GM19240 (cell line): ENCODE results near the gene FGF7.
"Not testable (repeated sequence)": the region's sequence is repeated elsewhere in the genome, so short reads cannot be mapped to it uniquely, and the experiment has no call there.

Experiments
- DNase-seq: peaks from one replicate; pipeline ENCODE4 v3.0.0; 2011; ENCODE audit warnings: low spot score; ENCODE audit not compliant: insufficient read length

Gene FGF7

DNA sequence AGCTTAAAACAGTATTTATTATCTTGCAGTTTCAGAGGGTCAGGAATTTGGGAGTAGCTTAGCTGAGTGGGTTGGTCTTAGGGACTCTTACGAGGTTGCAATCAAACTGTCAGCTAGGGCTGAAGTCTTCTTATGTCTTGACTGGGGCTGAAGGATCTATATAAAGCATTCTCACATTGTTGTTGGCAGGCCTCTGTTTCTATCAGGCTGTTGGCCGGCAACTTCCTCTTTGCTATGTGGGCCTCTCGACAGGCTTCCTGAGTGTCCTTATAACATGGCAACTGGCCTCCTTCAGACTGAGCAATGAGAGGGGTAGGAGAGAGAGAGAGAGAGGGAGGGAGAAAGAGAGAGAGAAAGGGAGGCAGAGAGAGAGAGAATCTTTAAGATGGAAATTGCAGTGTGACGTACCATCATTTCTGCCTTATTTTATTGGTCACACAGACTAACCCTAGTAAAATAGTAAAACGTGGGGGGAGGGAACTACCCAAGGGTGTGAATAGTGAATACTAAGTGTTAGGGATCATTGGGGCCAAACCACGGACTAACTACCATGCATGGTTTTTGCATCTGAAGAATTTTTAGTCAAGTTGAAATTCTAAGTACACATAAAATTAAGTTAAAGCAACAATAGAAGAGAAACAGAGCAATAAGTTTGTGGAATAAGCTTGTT lies 16.1 kb downstream of the FGF7 start:
- DNase-seq: no peak

DNA sequence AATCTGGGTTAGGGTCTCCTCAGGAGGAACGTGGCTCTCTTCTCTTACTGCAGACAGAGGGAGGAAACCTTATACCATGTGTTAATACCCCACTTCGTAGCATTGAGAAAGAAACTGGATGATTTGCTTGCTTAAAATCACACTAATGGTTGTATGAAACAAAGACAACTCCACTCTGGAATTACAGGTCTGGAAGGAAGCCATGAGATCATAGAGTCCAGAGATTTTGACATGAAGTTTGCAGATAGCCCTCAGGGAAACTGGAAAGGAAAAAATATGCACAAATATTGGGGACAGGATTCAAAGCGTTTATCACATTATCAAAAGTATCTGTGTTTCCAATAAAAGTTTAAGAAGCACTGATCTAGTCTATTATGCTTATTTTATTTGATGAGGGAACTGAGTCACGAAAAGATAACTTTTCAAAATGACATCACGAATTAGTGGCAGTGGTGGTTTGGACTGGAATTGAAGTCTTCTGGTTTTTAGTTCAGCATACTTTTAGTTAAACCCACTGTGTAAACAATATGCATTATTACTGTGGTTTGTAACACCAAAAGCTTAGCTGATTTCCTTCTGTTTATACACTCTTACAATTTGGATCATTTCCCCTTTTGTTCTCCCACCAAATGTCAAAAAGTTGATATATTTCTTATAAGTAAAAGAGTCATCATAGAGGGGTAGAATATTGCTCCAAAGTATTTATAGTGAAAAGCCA lies 16.8 kb downstream of the FGF7 start:
- DNase-seq: no peak

DNA sequence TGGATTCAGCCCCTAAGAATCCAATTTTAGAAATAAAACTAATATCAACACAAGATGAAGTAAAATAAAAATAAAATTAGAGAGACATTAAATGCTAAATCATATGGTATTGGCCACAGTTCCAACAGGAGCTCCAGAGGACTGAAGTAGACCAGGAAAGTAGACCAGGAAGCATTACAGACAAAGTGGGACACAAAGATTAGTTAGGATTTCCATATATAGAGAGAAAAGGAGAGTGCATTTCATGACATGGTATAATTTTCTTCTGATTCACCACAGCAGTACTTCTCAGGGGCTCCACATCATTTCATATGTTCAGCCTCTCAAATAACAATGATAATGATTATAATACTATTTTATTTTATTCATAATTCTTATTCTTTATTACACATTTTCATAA lies 18.3 kb downstream of the FGF7 start:
- no peak for DNase-seq

DNA sequence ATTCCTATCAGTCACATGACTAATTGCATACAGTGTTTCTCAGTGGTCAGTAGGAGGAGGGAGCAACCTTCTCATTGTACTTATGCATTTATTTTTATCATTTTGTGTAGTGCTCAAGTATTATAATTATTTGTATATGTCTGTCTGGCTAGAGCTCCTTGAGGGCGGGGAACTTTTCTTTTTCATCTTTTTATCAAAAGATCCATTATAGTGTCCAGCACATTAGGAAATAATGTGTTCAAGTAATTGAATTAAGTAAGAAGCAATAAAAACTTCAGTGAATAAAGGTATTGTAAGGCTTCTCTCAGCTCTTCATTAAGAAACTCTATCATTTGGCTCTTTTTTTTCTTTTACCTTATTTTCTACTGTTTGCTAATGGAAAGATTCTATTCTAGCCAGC lies 18.8 kb downstream of the FGF7 start:
- DNase-seq: no peak

DNA sequence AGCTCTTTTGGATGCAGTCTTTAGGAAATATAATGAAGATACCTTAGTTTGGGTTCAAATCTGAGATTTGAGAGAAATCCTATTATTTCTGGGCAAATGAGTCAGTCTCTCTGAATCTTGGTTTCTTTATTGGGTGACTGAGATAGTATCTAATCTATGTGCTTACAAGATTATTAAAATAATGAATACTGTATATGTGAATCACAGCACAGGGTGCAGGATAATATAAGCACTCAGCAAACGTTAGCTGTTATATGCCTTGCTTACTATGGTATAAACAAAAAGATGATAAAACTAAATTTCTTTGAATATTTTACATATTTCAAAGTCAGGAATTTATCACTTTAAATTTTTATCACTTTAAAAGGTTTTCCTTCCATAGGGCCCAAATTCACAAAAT lies 29.6 kb downstream of the FGF7 start:
- DNase-seq: no peak

DNA sequence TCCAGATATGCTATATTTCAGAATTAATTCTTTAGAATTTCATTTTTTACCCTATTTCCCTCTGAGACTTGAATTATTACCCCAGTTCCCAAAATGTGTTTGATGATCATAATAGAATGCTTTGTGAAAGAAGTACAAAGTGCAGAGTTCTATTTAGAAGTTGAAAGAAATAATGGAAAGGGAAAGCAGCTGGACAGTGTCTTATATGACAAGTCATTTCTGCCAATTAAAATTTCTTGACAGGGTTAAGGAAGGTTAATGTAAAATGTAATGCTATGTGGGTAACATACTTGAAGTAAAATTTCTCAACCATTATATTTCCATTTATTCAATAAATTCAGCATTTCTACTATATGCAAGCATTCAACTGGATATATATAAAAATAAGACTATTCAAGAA lies 33.1 kb downstream of the FGF7 start:
- no peak for DNase-seq

DNA sequence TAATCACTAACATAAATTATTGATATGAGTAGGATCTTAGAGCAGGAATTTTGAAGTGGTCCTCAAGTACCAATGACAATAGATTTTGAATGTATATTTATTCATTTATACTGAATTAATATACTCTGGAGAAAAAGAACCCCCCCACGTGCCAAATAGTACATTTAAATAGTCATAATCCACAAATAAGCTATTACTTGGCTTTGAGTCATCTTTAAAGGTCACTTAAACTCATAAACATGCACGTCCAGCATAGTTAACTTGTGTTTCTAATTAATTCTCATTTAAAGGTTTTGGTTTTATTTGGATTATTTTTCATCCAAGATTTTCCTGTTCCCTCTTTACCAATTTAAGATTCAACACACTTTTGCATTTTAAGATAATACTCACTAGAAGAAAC lies 35.1 kb downstream of the FGF7 start:
- DNase-seq: no peak

DNA sequence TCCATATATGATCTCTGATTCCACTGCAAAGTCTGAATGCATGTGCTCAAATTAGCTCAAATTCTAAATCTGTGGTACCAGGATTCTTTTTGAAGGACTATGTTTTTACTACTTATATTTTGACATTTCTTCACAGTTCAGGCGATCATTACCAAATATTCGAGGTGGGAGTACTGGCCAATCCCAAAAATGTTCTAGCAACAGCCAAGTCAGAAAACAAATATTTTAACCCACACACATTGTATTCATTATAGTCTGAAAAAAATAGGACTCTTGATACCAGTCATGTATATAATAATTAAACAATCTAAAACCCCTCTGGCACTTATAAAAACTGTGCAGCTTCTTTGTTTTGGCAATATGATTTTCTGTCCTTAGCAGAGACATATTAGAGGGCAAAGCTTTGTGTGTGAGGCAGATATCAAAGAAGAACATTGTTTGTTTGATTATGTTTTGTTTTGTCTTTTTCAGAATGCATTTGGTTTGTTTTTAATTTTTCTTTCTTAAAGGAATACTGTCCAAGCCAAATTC lies 37.4 kb downstream of the FGF7 start:
- DNase-seq: no peak

DNA sequence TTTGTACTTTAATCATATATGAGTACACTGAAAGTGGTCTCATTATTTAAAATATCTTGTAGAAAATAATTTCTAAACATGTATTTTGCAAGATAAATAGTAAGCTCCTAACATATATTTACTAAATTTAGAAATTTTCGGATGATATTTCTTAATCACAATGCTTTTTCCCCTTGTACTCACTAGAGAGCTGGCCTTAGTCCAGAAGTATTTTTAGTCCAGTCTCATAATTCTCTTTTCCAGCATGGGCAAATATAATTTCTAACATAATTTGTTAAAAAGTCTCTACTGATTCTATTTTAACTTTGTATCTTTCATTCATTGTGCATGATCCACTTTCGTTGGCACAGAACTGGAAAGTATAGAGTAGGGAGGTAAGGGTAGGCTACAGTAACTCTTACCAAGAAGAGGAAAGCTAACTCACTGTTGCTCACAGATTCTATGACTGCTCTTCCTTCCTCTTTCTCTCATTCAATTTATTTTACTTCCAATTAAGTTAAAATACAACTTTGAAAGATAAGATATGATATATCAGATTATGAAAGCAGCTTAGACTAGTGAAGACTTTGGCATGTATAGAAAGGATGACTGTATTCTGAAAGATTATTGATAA lies 39.3 kb downstream of the FGF7 start:
- DNase-seq: no peak

DNA sequence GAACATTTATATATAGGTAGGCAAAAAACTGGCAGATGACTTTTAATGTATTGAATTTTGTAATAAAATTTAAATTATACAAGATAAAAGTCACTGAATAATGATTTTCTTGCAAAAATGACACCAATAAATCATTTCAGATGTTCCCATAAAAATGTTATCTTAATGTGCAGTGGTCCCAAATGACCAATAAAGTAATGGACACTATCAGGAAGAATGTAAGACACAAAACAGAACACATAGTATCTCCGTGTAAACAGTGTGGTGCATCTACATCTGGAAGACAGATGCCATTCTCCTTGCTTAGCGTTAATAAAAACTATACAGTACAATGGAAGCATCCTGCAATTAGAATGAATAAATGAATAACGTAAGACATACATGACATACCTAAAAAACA lies 41.5 kb downstream of the FGF7 start:
- no peak for DNase-seq

DNA sequence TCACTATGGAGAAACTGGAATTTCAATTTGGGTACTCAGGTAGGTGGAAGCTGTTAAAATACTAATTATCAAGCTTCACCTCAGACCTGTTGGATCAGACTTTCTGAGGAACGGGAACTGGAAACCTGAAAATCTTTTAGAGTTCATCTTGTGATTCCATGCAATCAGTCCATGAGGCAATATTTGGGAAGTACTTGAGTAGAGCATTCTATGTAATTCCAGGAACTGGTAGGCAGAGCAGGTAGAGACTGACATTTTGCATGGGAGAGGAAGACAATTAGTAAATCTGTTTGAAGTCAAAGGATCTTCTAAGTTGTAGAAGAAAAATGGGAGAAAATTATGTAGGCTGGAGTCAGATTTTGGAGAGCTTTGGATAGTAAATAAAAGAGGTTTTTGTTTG lies 43.1 kb downstream of the FGF7 start:
- no peak for DNase-seq

DNA sequence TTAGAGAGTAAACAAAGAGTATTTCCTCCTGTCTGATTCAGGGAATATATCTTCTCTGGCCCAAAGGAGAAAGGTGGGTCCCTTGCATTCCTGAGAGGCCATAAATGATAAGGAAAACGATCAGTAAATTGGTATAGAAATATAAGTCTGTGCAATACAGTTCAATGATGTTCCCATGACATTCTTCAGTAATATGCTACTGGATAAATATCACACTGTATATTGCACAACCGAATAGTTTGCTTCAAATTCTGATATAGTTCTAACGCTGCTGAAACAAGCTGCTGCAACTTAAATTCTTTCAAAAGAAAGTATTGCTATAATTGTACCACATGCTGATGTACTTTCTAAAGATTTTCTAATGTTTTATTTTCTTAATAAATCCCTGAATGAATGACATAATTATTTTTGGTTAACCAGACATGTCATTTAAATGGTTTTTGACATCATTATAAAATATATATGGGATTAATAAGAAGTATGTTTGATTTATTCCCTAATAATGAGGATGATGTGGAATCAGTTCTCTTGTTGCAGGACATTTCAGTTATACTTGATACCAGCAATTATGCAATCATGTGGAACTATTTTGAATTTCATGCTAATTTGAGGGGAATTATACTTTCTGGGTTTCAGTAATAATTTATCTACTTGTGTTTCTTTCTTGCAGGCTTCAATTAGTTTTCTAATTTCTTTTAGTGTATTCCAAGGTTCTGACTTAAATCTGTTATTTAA lies 44.9 kb downstream of the FGF7 start:
- DNase-seq: no peak

DNA sequence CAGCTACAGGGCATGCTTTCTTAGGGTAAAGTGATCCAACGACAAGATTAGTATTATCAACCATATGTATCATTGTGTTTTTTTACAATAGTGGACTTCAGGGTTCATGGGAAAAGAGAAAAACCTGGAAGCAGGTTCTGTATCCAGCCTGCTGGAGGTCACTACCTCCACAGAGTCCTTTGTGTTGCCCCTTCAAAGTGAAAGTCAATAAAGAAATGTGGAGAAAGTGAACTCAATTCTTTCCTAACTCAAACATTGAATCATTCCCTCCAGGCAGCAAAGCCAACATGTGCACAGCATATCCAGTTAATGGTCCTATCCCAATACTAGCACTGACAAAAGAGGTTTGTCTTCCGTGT lies 45.4 kb downstream of the FGF7 start:
- no peak for DNase-seq

DNA sequence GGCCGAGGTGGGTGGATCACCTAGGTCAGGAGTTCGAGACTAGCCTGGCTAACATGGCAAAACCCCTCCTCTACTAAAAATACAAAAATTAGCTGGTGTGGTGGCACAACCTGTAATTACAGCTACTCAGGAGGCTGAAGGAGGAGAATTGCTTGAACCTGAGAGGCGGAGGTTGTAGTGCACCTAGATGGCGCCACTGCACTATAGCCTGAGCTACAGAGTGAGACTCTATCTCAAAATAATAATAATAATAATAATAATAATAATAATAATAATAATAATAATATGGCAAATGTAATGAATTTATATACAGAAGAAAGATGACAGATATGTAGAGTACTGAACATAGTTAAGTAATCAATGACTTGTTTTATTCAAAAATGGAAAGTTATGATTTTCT lies 48.2 kb downstream of the FGF7 start:
- not testable (repeated sequence) for DNase-seq

DNA sequence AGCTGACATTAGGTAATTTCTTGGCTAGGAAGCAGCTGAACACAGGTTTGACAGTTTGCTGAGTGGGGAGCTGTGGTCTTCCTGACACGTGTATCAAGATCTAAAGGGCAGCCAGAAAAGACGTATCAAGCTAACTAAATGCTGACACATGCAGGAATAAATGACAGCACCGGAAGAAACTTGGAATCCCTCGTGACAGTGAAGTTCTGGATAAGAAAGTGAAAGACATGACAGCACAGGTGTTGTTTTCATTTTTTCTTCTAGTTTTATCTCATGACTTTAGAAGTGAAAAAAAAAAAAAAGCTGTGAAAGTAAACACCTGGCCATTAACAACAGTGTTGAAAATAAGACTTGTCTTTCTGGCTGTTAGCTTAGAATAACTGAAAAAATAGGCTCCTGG lies 48.7 kb downstream of the FGF7 start:
- peak; percentile 3 for DNase-seq

DNA sequence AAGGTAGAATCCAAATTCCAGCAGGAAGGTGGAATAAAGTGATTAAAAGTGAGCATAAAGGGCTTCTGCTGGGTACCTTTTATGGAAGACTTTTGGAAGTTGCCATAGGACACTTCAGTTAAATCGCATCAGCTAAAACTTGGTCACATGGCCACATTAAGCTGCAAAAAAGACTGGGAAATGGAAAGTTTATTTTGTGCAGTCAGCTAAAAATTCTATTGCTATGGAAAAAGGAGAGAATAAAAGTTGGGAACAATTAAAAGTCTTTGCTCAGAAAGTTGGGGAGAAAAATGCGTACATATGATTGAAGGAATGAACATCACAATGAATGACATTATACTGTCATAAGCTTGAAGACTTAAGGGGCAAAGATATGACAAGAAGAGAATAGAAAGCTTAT lies 49.3 kb downstream of the FGF7 start:
- DNase-seq: no peak

DNA sequence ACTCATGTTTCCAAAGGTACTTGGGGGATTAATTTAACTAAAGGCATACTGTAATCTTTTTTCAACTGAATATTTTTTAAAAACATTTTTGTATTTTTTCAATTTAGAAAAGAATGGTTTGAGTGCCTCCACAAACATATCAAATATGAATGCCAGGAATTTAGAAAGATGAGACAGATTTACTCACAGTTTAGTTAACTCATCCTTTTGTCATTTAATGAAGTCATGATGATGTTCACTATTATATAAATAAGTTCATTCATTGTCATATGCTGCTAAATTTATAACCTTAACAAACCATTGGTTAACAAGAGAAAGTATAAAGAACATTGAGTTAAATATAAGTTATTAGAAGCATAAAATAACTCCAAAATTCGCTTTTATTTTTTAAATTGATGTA lies 50.0 kb downstream of the FGF7 start:
- no peak for DNase-seq

DNA sequence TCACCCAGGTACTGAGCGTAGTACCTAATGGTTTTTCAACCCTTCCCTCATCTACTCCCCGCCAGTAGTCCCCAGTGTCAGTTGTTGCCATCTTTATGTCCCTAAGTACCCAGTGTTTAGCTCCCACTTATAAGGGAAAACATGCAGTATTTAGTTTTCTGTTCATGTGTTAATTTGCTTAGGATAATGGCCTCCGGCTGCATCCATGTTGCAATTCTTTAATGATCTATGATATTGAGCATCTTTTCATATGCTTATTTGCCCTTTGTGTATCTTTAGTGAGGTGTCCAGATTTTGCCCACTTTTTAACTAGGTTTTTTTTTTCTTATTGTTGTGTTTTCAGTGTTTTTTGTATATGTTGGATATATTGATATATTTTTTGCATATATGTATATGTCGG lies 55.0 kb downstream of the FGF7 start:
- not testable (repeated sequence) for DNase-seq

DNA sequence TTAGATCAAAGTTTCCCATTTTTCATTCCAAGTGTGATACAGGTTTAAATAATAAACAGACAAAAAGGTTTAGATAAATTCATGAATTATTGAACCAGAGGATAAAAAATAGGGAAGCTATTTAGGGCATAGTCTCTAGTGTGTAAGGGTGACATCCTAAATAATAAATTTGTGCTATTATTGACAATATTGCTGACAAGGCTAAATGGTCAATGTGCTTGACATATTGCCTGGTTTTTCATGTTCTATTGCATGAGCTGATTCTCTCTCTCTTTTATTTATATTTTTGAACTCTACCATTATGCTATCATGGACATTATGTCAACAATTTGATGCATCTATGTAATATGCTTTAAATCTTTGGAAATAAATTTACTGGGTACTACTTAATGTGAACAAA lies 55.9 kb downstream of the FGF7 start:
- DNase-seq: not testable (repeated sequence)

DNA sequence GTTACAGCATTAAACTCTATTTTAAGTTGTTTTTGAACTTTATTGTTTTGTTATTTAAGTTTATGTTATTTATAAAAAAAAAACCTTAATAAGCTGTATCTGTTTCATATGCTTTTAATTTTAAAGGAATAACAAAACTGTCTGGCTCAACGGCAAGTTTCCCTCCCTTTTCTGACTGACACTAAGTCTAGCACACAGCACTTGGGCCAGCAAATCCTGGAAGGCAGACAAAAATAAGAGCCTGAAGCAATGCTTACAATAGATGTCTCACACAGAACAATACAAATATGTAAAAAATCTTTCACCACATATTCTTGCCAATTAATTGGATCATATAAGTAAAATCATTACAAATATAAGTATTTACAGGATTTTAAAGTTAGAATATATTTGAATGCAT lies 62.4 kb downstream of the FGF7 start:
- not testable (repeated sequence) for DNase-seq

DNA sequence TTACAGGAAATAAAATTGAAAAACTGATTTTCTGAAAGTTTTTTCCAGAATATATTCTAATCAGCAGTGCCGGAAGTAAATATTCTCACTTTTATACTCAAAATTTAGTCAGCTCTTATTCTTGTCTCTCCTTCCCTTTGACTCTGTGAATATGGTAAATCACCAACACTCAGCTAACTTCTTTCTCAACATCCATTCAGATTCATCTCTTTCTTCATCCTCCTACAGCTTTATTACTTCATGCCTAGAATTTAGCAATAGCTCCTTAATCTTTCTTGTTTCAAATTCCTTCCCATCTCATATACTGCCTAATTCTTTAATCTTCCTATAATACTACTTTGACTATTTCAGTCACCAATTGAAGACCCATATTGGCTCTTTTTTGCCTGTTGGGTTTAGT lies 67.9 kb downstream of the FGF7 start:
- no peak for DNase-seq

DNA sequence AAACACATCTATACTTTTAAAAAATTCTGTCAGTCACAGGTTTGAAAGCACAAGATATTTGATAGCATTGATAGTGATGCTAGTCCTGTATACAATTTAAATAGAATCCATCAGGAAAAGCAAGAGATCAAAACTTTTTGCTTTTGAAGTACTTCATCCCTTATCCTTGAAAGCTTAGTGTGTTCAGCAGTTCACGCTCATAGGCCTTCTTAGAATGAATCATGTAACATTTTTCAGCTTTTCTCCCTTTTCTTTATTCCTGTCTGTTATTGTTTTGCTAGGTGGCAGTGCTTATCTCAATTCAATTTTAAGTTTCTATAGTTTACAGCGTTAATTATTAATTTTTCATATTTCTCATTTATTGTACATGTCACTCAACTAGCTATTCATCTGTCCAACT lies 69.1 kb downstream of the FGF7 start:
- no peak for DNase-seq
